PFSK-1 (cell line): ENCODE data around the gene ARHGAP11A.

Source experiments
- SIN3A ChIP-seq: IDR thresholded peaks from 2 replicates; pipeline ENCODE4 v1.6.1; 2012; ENCODE audit warnings: mild to moderate bottlenecking, low read length, moderate library complexity, borderline replicate concordance; ENCODE audit not compliant: insufficient read depth
- TF ChIP-seq, protein P1 (sequence below), 2 experiments: IDR thresholded peaks; 2 replicates each; pipeline versions ENCODE4 v1.6.1 to v1.8.0; 2011 to 2012; ENCODE audit warnings: low read depth in 2 of 2, low read length in 2 of 2, control low read depth in 1 of 2, inconsistent platforms in 1 of 2, mild to moderate bottlenecking in 1 of 2, moderate library complexity in 1 of 2; ENCODE audit not compliant: insufficient read depth in 1 of 2

- TF ChIP-seq SIN3A, result no peak
- TF ChIP-seq, protein P1, sequence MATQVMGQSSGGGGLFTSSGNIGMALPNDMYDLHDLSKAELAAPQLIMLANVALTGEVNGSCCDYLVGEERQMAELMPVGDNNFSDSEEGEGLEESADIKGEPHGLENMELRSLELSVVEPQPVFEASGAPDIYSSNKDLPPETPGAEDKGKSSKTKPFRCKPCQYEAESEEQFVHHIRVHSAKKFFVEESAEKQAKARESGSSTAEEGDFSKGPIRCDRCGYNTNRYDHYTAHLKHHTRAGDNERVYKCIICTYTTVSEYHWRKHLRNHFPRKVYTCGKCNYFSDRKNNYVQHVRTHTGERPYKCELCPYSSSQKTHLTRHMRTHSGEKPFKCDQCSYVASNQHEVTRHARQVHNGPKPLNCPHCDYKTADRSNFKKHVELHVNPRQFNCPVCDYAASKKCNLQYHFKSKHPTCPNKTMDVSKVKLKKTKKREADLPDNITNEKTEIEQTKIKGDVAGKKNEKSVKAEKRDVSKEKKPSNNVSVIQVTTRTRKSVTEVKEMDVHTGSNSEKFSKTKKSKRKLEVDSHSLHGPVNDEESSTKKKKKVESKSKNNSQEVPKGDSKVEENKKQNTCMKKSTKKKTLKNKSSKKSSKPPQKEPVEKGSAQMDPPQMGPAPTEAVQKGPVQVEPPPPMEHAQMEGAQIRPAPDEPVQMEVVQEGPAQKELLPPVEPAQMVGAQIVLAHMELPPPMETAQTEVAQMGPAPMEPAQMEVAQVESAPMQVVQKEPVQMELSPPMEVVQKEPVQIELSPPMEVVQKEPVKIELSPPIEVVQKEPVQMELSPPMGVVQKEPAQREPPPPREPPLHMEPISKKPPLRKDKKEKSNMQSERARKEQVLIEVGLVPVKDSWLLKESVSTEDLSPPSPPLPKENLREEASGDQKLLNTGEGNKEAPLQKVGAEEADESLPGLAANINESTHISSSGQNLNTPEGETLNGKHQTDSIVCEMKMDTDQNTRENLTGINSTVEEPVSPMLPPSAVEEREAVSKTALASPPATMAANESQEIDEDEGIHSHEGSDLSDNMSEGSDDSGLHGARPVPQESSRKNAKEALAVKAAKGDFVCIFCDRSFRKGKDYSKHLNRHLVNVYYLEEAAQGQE (IDR thresholded peaks at IDR 0.05; ENCODE audit: insufficient read depth in 1 of 2, low read depth in 2 of 2, low read length in 2 of 2), result no peak
Observed at GRCh38 chr15:32656091-32656490, 40.8 kb downstream of the ARHGAP11A start.
